A204.1 (cell line): Measurements from ENCODE around the gene ABI3.
"Not testable (repeated sequence)": the region's sequence is repeated elsewhere in the genome, so short reads cannot be mapped to it uniquely, and the experiment has no call there.

Experiments used
- FAIRE-seq: peaks from 2 replicates; lab custom pipeline; 2012; peaks lifted over from hg19 to GRCh38; lab: Jason Lieb, UNC

The ABI3 gene

GRCh38 chr17:49210158-49211029, at the start of gene ABI3, which contains the start of gene GNGT2:
TSS of gene ABI3 (plus strand) at chr17:49210707. CDS start at chr17:49210725, 18 bp downstream.
TSS of gene GNGT2 (minus strand) at chr17:49210574. CDS start at chr17:49207422, 3,152 bp downstream.
- no peak for FAIRE-seq

GRCh38 chr17:49162866-49163265, 47.6 kb upstream of the ABI3 start:
- FAIRE-seq, result no peak

DNA sequence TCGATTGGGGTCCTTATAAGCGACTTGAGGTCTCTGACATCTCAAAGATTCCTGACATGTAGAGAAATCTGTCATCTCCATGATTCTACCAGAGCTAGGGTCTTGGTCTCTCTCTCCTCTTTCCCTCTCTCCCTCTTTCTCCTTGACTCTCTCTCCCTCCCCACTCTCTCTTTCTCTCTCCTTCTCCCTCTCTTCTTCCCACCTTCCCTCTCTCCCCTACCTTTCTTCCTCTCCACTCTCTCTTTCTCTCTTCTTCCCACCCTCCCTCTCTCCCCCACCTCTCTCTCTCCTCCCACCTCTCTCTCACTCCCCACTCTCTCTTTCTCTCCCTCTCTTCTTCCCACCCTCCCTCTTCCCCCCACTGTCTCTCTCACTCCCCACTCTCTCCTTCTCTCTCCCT, 45.4 kb upstream of the ABI3 start:
- no peak for FAIRE-seq

DNA sequence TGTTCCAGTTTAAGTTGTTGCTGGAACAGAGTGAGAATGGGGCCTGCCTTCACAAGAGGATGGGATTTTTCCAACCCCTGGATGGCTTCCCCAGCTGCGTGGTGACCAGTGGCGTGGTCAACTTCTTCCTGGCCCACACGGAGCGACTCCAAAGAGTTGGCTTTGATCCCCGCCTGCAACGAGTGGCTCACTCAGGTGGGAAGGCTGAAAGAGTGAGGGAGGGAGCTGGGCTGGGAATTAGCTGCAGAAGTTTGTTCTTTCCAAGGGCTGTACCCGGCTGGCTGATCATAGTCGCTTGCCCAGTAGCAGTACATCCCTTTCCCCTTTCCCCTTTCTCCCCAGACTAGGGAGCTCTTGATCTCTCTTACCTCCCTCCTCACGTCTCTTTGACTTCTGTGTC, 41.8 kb upstream of the ABI3 start:
- no peak for FAIRE-seq

- FAIRE-seq, result no peak
Observed at GRCh38 chr17:49170216-49170615, 40.3 kb upstream of the ABI3 start.

GRCh38 chr17:49170711-49171110, 39.8 kb upstream of the ABI3 start:
- not testable (repeated sequence) for FAIRE-seq

- FAIRE-seq, result not testable (repeated sequence)
Observed at GRCh38 chr17:49175978-49176377, 34.5 kb upstream of the ABI3 start.

DNA sequence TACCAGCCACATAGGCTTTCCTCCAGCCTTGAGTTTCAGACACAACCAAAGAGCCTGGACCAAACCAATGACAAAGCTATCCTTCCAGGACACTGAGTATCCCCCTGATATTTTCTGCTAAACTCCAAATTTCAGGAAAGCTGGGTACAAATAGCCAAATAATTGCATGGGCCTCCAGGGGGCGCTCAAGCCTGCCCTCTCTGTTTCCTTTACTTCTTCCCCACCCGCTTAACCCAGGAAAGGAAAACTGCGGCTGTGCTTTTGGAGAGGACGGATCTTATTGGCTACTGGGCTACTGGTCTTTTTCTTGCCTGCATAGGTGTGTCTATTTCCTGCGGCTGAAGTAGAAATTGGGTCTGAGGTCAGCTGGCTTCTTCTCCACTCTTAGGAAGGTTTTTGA, 30.2 kb upstream of the ABI3 start:
- FAIRE-seq, result peak; percentile 66

- FAIRE-seq, result no peak
Observed at GRCh38 chr17:49180998-49181635, 29.4 kb upstream of the ABI3 start.

DNA sequence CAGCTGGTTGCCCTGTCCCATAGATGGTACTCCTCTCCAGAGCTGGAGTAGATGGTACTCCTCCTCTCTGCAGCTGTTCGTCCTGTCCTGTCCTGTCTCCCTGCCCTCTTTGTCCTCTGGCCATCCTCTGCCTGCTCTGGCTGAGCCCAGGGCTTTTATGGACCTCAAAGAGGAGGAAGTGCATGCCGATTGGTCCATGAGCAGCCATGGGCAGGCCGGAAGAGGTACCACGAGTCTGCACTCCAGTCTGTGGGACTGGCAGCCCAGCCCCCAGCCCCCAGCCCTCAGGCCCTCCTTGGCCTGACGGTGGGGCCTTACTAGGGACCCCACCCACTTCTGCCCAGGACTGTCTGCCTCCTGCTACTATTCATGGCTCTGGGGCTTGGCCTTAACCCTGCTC, 27.2 kb upstream of the ABI3 start:
- FAIRE-seq, result no peak

GRCh38 chr17:49183801-49184200, 26.7 kb upstream of the ABI3 start:
- FAIRE-seq, result no peak

DNA sequence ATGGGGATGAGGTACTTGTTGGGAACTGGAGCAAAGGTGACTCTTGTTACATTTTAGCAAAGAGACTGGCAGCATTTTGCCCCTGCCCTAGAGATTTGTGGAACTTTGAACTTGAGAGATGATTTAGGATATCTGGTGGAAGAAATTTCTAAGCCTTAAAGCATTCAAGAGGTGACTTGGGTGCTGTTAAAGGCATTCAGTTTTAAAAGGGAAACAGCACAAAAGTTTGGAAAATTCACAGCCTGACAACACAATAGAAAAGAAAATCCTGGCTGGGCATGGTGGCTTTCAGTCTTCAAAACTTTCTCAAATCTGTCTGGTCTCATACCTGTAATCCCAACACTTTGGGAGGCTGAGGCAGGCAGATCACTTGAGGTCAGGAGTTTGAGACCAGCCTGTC, 26.0 kb upstream of the ABI3 start:
- not testable (repeated sequence) for FAIRE-seq

GRCh38 chr17:49185381-49185780, 25.1 kb upstream of the ABI3 start:
- not testable (repeated sequence) for FAIRE-seq

GRCh38 chr17:49187301-49187700, 23.2 kb upstream of the ABI3 start:
- no peak for FAIRE-seq

DNA sequence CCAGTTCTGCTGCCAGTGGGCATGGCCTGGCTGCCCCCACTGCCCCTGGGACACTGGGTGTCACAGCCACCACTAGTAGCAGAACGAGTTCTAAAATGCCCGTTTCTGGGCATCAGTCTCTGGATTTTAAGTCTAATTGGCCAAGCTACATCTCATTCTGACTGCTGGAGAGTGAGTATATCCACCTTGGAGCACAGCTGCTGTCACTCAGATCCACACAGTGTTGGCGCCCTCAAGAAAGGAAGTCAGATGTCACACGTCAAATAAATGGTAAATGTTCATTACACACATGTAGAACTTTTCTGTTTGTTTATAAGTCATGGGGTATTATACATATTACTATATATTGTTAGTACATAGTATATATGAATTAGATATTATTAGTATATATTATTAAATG, 19.6 kb upstream of the ABI3 start:
- FAIRE-seq, result no peak

DNA sequence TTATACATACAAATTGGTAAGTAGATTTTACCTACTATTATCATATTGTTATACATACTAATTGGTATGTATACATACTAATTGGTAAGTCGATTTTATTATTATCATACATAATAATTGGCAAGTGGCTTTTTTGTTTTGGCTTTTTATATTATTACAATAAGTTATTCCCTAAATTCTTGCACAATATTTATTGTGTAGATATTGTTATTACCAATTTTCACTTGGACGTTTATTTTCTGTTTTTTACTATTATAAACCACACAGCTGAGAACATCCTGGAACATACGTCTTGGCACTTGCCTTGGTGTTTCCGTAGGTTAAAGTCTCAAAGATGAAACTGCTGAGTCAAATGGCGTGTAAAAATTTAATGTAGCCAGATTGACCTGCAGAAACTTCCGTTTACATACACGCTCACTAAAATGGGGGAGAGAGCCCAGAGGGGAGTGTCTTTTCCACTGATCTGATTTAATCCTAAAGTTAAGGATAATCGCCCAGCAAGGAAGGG, 19.0 kb upstream of the ABI3 start:
- peak; percentile 80 for FAIRE-seq

GRCh38 chr17:49191917-49192741, 18.4 kb upstream of the ABI3 start:
- FAIRE-seq, result no peak

DNA sequence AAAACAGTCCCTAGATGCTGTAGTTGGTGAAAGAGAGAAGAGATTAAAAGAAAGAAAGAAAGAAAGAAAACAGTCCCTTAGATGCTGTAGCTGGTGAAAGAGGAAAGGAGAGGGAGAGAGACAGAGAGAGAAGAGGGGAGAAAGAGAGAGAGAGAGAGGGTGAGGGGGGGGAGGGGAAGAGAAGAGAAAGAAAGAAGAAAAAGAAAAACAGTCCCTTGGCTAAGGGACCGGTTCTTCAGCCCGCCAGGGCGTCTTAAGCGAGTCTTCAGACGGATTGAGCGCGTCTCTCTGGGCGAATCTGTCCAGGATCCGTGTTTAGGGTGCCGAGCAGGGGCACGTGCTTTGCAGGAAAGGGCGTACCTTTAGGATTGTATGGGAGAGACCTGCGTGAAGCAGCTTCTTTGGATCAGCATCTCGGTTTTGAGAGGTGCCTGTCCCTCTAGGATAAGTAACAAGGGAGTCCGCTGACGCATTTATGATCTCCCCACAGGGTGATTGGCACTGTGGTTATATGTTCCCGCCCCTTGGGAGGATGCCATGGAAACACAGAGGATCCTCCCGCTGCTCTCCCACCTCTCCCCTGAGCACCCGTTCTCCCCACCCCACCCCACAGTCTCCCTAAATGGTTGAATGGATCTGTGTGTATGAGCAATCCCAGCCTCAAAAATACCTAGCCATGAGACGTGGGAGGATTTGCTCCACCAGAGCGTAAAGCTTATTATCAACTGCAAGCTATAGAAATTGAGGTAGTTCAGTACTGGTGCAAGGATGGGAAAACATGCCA, 16.8 kb upstream of the ABI3 start:
- FAIRE-seq, result no peak

- FAIRE-seq, result no peak
Observed at GRCh38 chr17:49194297-49194607, 16.3 kb upstream of the ABI3 start.

DNA sequence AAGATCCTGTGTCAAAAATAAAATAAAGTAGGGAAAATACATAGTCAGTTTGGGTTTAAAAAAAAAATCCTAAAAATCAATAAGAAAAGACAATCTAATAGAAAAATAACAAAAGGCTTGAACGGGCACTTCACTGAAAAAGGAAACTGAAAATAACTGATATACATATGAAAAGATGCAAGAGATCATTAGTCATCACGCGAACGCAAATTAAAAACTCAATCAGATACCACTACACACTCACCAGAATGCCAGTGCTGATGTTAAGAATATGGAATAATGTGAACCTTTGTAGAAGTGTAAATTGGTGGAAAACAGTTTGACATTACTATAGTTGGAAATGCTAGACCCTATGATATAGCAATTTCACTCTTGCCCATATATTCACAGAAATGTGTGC, 14.8 kb upstream of the ABI3 start:
- FAIRE-seq, result no peak

DNA sequence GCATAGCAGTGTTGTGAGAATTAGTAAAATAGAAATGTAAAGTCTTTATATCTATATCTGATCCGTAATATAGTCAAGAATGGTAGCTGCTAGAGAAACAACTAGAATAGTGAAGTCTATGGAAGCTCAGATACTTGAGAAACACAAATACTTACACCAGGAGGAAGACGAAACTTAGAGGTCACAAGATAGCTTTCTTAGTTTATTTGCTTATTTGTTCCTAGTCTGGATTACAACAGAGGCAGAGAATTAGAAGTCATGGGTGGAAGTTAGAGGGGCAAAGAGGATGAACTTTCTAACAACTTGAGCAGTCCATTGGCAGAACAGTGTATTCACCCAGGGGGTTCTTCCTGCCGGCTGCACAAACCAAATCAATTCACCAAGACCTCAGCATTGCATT, 14.0 kb upstream of the ABI3 start:
- no peak for FAIRE-seq
